H4 (cell line): ENCODE measurements around the gene BACH2. TPM values are rescaled to one million over a fixed set of nuclear protein-coding genes. Genes with fewer than 3 reads are reported as not detected.
"Not testable (repeated sequence)": the region's sequence is repeated elsewhere in the genome, so short reads cannot be mapped to it uniquely, and the experiment has no call there.

Experiments
- DNase-seq: peaks from one replicate; pipeline ENCODE4 v3.0.0-alpha.2; 2015; ENCODE audit warnings: low spot score
- total RNA-seq: library from RNA; depleted of rRNA; stranded (reverse); fragments of >200 nt; shearing (Covaris generic); gene quantifications from 2 replicates; pipeline ENCODE4 v1.2.3, GENCODE V29; 2014

BACH2 gene
- total RNA-seq, 1 experiment from 2014 or later: 0.31 TPM

GRCh38 chr6:90072501-90072900 is 224.1 kb downstream of the BACH2 start:
- no peak for DNase-seq

GRCh38 chr6:90068703-90069523 is 227.7 kb downstream of the BACH2 start:
- no peak for DNase-seq

- DNase-seq: peak; percentile 47
These were observed 228.4 kb downstream of the BACH2 start for GRCh38 chr6:90068264-90068663.

- DNase-seq: no peak
These were observed 229.9 kb downstream of the BACH2 start for GRCh38 chr6:90066697-90067096.

- no peak for DNase-seq
These were observed 231.5 kb downstream of the BACH2 start for GRCh38 chr6:90065173-90065572.

GRCh38 chr6:90062667-90063066 is 234.0 kb downstream of the BACH2 start:
- DNase-seq: no peak

GRCh38 chr6:90062051-90062450 is 234.6 kb downstream of the BACH2 start:
- DNase-seq: no peak

GRCh38 chr6:90059178-90059577 is 237.5 kb downstream of the BACH2 start:
- DNase-seq: not testable (repeated sequence)

- not testable (repeated sequence) for DNase-seq
These were observed 240.7 kb downstream of the BACH2 start for GRCh38 chr6:90055924-90056323.

- DNase-seq: not testable (repeated sequence)
These were observed 242.4 kb downstream of the BACH2 start for GRCh38 chr6:90054193-90054592.

- DNase-seq: no peak
These were observed 243.0 kb downstream of the BACH2 start for GRCh38 chr6:90053614-90054013.

GRCh38 chr6:90049295-90049694 is 247.3 kb downstream of the BACH2 start:
- DNase-seq: no peak

- DNase-seq: no peak
These were observed 248.3 kb downstream of the BACH2 start for GRCh38 chr6:90048206-90048967.

- DNase-seq: no peak
These were observed 251.1 kb downstream of the BACH2 start for GRCh38 chr6:90045535-90045934.

- DNase-seq: peak; percentile 34
These were observed 251.7 kb downstream of the BACH2 start for GRCh38 chr6:90044833-90045381.

- DNase-seq: no peak
These were observed 252.3 kb downstream of the BACH2 start for GRCh38 chr6:90044182-90044832.

GRCh38 chr6:90040931-90041330 is 255.7 kb downstream of the BACH2 start:
- DNase-seq: no peak

GRCh38 chr6:90039911-90040310 is 256.7 kb downstream of the BACH2 start:
- no peak for DNase-seq

- no peak for DNase-seq
These were observed 257.5 kb downstream of the BACH2 start for GRCh38 chr6:90038961-90039653.

- no peak for DNase-seq
These were observed 259.7 kb downstream of the BACH2 start for GRCh38 chr6:90036963-90037362.

GRCh38 chr6:90035047-90035723 is 261.5 kb downstream of the BACH2 start:
- no peak for DNase-seq
